DOHH2 (cell line): ENCODE measurements around the gene SLC38A5.

Experiments used
- EZH2phosphoT487 ChIP-seq: fragments of 200-600 bp; sonication (generic); IDR thresholded peaks from 2 replicates; pipeline ENCODE4 v1.6.1; 2017; ENCODE audit warnings: borderline replicate concordance, mild to moderate bottlenecking, antibody characterized with exemption, low read length, moderate library complexity, mixed read lengths
- TF ChIP-seq, protein P1 (sequence below): fragments of 200-600 bp; sonication (generic); IDR thresholded peaks from one replicate; pipeline ENCODE4 v1.5.1; 2014; ENCODE audit warnings: antibody characterized with exemption, mild to moderate bottlenecking, low read depth, low read length; ENCODE audit not compliant: poor library complexity, severe bottlenecking

- TF ChIP-seq, protein P1, sequence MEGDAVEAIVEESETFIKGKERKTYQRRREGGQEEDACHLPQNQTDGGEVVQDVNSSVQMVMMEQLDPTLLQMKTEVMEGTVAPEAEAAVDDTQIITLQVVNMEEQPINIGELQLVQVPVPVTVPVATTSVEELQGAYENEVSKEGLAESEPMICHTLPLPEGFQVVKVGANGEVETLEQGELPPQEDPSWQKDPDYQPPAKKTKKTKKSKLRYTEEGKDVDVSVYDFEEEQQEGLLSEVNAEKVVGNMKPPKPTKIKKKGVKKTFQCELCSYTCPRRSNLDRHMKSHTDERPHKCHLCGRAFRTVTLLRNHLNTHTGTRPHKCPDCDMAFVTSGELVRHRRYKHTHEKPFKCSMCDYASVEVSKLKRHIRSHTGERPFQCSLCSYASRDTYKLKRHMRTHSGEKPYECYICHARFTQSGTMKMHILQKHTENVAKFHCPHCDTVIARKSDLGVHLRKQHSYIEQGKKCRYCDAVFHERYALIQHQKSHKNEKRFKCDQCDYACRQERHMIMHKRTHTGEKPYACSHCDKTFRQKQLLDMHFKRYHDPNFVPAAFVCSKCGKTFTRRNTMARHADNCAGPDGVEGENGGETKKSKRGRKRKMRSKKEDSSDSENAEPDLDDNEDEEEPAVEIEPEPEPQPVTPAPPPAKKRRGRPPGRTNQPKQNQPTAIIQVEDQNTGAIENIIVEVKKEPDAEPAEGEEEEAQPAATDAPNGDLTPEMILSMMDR: no peak
- no peak for TF ChIP-seq EZH2phosphoT487
Observed at GRCh38 chrX:48513670-48514069, 43.6 kb upstream of the SLC38A5 start.
